ENCODE results near the gene PCBD1. TPM values are rescaled to one million over a fixed set of nuclear protein-coding genes. Genes with fewer than 3 reads are reported as not detected.

Gene PCBD1
- total and polyA plus RNA-seq, 12 donors, result 42.7 to 213 (median 137) TPM

GRCh38 chr10:70880077-70880534 is 8.3 kb downstream of the PCBD1 start:
- TF ChIP-seq CTCF (IDR thresholded peaks at IDR 0.05) (peak; percentile 81 to 98 (median 96)), POLR2A (IDR thresholded peaks at IDR 0.05) (no peak)
- H3K9me3 ChIP-seq (replicated peaks in 1 of 3), result no peaks in the 10 kb centered on the region
- H3K4me1 ChIP-seq (replicated peaks in 1 of 2), result no peaks in the 10 kb centered on the region
- DNase-seq, result peak; percentile 78 to 95 (median 85)
- H3K27ac ChIP-seq, result peak overlapping the region in 1 of 5 donors; percentile 33
- H3K36me3 ChIP-seq (replicated peaks in 1 of 2), result peaks cover 0 to 41% of the 10 kb centered on the region in 2 donors
- no peaks in the 10 kb centered on the region for H3K27me3 ChIP-seq
- 3 to 13% (median 6%) methylated on average over 4 of the region's 4 CpGs for WGBS, 4 donors
- intact Hi-C loops (cut with DNase I), result loop anchor here in 1 of 2 donors (5.0 kb wide), 1 partner anchor 328 kb away; no protein-coding TSS in a partner anchor
- H3K4me3 ChIP-seq, result no peak overlapping the region

- intact Hi-C loops (cut with DNase I), result loop anchor here (2.0 to 5.0 kb wide), 2 partner anchors 62 to 64 kb away; partner anchors contain the start of gene SGPL1 (in 2 of the 2)
- WGBS, 4 donors, result 35 to 81% (median 68%) methylated on average over 1 of the region's 1 CpG
- Histone ChIP-seq H3K36me3 (replicated peaks in 1 of 2) (peaks cover 0 to 33% of the 10 kb centered on the region in 2 donors), H3K4me3 (no peak overlapping the region), H3K4me1 (replicated peaks in 1 of 2) (no peaks in the 10 kb centered on the region), H3K27me3 (no peaks in the 10 kb centered on the region), H3K9me3 (replicated peaks in 1 of 3) (no peaks in the 10 kb centered on the region), H3K27ac (no peak overlapping the region)
- DNase-seq, result no peak
- TF ChIP-seq POLR2A (IDR thresholded peaks at IDR 0.05) (no peak), CTCF (IDR thresholded peaks at IDR 0.05) (no peak)
Observed at GRCh38 chr10:70879207-70879606, 9.2 kb downstream of the PCBD1 start.

GRCh38 chr10:70874061-70874460 is 14.3 kb downstream of the PCBD1 start:
- Histone ChIP-seq H3K27me3 (no peaks in the 10 kb centered on the region), H3K9me3 (replicated peaks in 1 of 3) (no peaks in the 10 kb centered on the region), H3K4me3 (no peak overlapping the region), H3K36me3 (replicated peaks in 1 of 2) (peaks cover 0 to 32% of the 10 kb centered on the region in 2 donors), H3K4me1 (replicated peaks in 1 of 2) (no peaks in the 10 kb centered on the region), H3K27ac (no peak overlapping the region)
- WGBS, 4 donors, result 78 to 89% (median 85%) methylated on average over 7 of the region's 7 CpGs
- TF ChIP-seq CTCF (IDR thresholded peaks at IDR 0.05) (no peak), POLR2A (IDR thresholded peaks at IDR 0.05) (no peak)
- DNase-seq, result no peak
- intact Hi-C loops (cut with DNase I), result no loop called here

GRCh38 chr10:70872291-70872690 is 16.1 kb downstream of the PCBD1 start:
- no peak for DNase-seq
- Histone ChIP-seq H3K36me3 (replicated peaks in 1 of 2) (peaks cover 0 to 28% of the 10 kb centered on the region in 2 donors), H3K4me3 (no peak overlapping the region), H3K4me1 (replicated peaks in 1 of 2) (no peaks in the 10 kb centered on the region), H3K27ac (no peak overlapping the region), H3K27me3 (no peaks in the 10 kb centered on the region), H3K9me3 (replicated peaks in 1 of 3) (no peaks in the 10 kb centered on the region)
- no peak for TF ChIP-seq POLR2A (IDR thresholded peaks at IDR 0.05)
- no peak for TF ChIP-seq CTCF (IDR thresholded peaks at IDR 0.05)
- intact Hi-C loops (cut with DNase I), result no loop called here
- 90 to 95% (median 92%) methylated on average over 6 to 7 of the region's 7 CpGs for WGBS, 4 donors
